Stimulated activated CD8-positive, alpha-beta memory T cell treated with anti-CD3 and anti-CD28 coated beads, Interleukin-7, amount 100 ng/mL, for 24 hours (primary cell): ENCODE measurements around the gene C16orf92.
"Not testable (repeated sequence)": the region's sequence is repeated elsewhere in the genome, so short reads cannot be mapped to it uniquely, and the experiment has no call there.

Source experiments
- DNase-seq: peaks from one replicate; pipeline ENCODE4 v3.0.0-alpha.2; 2020; ENCODE audit warnings: low read depth

Gene C16orf92

DNA sequence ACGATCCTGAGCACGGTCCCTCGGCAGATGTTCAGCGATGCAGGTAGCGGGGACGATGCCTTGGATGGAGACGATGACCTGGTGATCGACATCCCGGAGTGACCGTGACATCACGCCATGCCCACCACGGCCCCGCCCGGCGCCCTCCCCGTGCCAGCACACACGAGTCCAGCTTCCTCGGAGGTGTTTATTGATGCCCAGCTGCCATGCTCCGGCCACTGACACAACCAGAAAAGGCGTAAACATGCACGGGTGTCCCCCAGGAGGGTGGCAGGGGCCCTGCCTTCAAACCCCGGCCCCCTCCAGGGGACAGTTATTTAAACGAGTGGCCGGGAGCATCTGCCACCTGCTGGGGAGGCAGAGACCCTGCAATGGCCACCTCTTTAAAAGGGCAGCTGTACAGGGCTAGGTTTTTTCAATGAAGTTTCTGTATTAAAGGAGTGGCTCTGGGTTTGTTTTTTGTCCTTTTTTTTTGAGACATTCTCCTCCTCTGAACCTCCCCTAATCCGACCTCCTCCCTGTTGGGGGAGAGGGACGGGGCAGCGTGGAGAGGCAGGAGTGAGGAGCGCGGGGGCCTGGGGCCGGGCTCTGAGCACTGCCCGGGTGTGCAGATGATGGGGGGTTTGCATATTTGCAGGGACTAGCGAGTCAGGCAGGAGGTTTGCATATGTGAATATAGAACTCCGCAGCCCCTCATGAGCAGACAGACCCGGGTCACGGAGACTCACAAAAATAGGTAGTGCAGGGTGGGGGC, 17.5 kb upstream of the C16orf92 start:
- DNase-seq: no peak

DNA sequence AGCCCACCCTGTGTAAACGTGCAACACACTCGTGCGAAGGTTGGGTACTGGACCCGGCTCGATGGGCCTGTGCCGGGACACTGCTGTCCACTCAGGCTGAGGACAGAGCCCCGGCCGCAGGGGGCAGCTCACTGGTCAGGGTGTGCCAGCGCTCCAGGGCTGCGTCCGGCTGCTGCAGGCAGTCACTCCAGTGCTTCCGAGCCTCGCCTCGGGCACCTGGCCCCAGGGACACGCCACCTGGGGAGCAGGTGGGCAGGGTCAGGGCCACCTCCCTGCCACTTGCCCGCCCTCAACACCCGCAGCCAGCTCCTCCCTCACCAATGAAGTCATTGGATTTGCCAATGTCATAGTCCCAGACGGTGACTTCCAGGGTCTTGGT, 16.9 kb upstream of the C16orf92 start:
- DNase-seq: no peak

DNA sequence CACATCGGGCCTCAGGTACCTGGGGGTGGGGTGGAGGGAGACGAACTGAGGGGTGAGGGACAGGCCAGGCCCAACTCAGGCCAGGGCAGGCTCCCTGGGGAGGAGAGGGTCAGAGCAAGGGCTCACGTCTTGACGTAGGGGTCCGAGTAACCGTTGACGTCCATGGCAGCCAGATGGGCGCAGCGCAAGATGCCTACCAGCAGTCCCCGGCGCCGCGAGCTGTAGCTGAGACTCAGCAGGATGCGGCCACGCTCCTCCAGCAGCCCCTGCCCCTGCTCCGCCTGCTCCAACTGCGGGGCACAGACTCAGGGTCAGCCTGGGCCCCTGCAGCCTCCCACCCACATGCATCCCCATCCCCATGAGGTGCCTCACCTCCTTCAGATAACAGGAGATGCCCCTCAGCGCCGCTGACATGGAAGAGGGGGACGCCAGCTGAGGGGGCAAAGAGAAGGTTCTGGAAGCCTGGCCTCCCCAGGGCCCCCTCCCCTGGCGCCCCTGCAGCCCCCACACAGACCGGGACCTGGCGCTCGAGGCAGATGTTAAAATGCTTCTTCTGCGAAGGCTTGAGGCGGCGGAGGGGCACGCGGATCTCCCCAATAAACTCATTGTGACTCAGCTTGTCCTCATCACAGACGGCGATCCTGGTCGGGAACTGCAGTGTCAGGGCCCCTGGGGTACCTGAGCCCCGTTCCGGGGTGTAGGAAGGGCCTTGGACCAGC, 16.2 kb upstream of the C16orf92 start:
- no peak for DNase-seq

DNA sequence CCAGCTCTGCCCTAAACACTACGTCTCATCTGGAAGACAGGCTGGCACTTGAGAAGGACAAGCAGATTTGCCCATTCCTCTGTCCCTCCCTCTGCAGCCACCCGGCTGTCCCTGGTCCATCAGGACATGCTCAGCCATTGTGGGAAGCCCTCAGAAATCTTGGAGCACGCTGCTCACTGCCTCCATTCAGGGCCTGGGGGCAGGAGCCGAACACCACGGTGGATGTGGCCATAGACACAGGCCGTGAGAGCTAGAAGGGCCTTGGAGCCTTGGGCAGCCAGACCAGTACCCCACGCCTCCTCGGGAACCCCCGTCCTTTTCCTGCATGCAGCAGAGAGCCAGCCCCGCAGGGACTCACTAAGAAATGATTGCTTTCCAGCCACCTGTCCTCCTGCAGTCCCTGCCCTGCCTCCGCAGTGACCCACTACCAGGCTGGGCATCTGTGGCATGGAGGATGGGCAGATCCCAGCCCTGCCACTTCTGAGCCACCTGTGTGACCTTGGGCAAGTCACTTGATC, 15.6 kb upstream of the C16orf92 start:
- DNase-seq: no peak

DNA sequence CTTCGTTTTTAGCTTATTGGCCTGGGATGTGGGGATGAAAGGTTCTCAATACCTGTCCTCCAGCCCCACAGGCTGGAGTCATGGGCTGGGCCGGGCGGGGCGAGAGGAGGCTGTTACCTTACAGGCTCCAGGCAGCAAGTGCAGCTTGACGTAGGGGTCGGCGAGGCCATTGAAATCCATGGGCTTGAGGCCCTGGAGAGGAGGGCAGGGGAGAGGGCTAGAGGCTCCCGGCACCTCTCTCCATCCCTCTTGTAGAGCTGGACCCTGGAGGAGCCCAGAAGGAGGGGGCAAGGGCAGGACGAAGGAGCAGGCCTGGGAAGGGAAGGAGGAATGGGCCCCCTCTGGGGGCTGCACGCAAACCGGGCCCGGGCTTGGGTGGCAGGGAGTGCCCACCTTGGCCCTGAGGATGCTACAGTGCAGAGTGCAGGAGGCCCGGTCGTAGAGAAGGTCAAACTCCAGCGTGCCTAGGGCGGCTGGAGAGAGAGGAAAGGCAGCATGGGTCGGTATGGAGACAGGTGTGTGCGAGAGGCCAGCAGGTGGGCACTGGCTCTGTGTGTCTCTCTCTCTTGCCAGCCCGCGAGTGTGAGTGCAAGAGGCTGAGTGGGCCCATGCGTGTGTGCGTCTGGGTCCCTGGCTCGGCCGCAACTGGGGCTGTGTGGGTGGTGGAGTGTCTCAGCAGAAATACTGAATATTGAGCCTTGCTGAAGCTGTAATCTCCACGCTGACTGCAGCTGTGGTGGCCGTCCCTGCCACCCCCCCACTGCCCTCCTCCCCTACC, 13.7 kb upstream of the C16orf92 start:
- no peak for DNase-seq

DNA sequence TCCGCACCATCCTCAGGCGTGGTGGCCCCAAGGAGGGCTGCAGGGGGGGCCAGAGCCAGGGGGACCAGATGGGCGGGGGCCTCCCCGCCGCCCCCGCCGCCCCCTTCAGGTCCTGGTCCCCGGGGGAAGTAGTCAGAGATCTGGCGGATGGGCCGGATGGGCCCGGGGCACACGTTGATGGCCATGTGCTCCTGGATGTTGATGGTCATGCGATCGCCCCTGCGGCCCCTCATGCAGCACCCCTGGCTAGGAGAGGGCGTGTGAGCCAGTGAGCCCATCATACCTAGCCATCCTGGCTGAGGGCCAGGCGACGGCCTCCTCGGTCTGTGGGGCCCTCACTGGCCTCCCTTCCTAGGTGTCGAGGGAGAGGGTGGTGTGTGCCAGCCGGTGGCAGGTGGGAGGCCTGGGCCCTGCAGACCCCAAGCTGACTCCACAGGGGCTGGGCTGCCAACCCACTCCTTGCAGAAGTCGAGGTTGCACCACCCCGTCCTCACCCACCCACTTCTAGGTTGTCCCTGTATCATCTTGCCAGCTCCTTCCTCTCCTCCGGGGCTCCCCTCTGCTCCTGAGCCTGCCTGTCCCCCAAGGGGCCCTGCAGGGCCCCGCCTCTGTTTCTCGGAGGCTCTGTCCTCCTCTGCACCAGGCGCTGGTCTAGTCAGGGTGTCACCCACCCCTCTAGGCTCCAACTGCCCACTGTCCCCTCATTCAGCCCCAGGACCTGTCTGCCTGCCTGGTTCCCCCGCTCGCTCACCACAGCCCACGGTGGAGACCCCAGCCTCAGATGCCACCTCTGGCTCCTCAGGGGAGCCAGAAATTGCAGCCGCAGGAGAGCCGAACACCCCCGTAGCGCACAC, 12.8 kb upstream of the C16orf92 start:
- no peak for DNase-seq

DNA sequence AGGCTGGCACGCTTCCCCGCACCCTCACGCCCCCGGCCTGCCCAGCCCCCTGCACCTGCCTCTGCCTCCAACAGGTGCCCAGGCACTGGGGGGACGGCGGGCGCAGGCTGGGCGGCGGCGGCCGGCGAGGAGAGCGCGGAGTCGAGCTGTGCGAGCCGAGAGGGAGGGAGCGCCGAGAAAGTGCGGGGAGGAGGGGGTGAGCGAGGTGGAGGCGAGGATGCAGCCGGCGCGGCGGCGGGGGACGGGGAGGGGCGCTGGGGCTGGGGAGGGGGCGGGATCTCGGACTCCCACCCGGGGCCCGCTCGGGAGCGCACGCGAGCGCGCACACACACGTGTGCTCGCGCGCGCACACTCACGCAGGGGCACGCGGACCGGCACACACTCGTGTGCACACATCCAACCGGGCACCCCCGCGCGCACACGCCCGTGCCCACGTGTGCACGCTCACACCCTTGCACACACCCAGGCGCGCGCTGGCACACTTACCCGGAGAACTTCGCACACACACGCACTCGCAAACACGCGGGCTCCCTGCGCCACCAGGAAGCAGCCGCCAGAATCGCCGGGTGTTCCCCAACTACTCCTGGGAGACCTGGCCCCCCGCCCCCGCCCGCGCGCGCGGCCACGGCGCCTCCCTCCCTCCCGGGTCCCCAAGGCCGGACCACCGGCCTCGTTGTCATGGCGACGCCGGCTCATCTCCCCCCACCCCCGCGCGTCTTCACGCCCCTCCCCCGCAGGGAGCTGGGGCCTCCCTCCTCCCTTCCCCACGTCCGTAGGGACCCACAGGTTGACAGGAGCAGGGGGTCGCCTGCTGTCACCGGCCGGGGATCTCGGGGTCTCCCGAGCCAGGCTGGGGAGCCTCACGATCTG, 11.9 kb upstream of the C16orf92 start, which contains the start of gene DOC2A:
TSS of gene DOC2A (minus strand) at position 184 of the 870 bp plus-strand sequence. CDS start 805 bp downstream, outside the sequence.
- DNase-seq: no peak

DNA sequence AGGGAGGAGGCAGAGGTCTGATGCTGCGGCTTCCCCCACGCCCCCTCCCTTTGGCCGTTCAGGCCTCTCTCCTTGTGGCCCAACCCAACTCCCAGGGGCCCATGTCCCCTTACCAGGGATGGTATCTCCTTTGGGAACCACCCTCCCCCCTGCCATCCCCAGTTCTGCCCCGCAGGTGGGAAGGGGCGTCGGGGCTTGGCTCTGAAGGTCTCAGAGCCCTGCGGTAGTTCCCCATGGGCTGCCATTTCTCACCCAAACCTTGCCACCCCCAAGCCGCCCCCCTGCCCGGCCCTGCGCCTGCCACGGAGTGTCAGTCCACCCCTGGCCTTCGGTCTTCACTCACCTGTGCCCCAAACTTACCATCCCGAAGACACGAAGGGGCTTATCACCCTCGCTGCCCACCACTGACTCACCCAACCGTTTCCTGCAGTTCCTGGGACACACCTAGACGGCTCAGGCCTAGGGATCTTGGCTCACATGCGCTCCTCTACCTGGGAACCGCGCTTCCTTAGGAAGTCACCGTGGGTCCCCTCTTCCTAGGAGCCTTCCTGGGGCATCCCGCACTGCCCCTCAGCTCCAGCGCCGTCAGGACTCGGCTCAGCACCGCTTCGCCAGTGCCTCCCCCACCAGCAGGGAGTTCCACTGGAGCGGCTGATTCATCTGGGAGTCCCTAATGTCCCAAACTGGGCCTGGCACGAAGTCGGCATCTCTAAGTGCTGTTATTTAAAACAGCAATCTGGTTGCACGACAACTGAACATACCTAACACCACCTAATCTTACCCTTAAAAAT, 11.1 kb upstream of the C16orf92 start:
- DNase-seq: no peak

DNA sequence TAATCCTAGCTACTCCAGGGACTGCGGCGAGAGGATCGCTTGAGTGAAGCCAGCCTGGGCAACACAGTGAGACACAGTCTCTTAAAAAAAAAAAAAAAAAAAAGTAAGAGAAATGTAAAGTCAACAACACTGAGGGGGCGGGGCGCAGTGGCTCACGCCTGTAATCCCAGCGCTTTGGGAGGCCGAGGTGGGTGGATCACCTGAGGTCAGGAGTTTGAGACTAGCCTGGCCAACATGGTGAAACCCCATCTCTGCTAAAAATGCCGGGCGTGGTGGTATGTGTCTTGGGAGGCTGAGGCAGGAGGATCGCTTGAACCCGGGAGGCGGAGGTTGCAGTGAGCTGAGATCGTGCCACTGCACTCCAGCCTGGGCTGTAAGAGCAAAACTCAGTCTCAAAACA, 10.4 kb upstream of the C16orf92 start:
- not testable (repeated sequence) for DNase-seq

DNA sequence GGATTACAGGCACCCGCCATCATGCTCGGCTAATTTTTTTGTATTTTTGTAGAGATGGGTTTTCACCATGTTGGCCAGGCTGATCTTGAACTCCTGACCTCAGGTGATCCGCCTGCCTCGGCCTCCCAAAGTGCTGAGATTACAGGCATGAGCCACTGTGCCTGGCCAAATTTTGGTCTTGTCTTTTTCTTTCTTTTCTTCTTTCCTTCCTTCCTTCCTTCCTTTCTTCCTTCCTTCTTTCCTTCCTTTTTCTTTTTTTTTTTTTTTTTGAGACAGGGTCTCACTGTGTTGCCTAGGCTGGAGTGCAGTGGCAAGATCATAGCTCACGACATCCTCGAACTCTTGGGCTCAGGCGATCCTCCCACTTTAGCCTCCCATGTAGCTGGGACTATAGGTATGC, 7.5 kb upstream of the C16orf92 start:
- DNase-seq: not testable (repeated sequence)

DNA sequence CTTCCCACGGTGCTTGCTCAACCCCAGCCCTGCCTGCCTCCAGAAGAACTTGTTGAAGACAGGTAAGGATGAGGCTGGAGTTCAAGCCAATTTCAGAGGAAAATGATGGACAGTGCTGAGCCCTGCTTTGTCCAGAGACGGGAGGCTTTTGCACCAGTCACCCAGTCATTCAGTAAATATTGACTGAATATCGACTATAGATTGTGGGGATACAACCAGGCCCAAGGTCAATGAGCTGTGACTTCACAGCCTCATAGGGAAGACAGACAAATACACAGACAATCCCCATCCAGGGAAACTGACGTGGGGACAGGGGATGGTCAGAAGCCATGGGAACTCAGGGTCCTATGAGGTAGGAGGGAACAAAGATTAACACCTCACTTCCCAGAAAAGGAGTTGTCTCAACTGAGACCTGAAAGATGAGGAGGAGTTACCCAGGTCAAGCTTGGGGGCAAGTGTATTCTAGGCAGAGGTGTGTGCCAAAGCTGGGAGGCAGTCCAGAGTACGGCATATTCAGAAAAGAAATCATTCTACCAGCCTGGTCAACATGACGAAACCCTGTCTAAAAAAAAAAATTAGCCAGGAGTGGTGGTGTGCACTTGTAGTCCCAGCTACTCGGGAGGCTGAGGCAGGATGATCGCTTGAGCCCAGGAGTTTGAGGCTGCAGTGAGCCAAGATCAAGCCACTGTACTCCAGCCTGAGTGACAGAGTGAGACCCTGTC, 6.3 kb upstream of the C16orf92 start:
- no peak for DNase-seq

DNA sequence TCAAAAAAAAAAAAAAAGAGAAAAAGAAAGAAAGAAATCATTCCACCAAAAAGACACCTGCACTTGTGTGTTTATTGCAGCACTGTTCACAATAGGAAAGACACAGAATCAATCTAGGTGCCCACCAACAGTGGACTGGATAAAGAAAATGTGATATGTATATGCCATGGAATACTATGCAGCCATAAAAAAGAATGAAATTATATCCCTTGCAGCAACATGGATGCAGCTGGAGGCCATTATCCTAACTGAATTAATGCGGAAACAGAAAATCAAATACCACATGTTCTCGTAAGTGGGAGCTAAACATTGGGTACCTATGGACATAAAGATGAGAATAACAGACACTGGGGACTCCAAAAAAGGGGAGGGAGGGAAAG, 5.7 kb upstream of the C16orf92 start:
- DNase-seq: no peak

DNA sequence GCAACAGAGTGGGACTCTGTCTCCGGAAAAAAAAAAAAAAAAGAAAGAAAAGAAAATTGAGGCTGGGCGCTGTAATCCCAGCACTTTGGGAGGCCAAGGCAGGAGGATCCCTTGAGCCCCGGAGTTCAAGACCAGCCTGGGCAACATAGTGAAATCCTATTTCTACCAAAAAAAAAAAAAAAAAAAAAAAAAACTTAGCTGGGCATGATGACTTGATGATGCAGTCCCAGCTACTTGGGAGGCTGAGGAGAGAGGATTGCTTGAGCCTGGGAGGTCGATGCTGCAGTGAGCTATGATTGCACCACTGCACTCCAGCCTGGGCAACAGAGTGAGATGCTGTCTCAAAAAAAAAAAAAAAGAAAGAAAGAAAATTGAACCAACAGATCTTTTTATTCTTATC, 5.1 kb upstream of the C16orf92 start:
- DNase-seq: not testable (repeated sequence)

DNA sequence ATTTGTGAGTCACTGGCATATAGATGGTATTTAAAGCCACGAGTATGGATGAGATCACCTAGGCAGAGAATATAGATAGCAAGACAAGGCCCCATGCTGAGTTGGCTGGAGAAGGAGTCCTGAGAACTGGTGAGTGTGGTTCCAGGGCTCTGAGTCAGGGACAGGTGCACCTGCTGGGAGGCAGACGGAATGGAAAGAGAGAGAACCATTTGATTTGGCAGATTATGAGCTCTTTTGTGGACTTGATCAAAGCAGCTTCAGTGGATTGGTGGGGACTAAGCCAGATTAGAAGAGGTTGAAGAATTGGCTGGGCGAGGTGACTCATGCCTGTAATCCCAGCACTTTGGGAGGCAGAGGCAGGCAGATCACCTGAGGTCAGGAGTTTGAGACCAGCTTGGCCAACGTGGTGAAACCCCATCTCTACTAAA, 4.3 kb upstream of the C16orf92 start:
- DNase-seq: no peak

DNA sequence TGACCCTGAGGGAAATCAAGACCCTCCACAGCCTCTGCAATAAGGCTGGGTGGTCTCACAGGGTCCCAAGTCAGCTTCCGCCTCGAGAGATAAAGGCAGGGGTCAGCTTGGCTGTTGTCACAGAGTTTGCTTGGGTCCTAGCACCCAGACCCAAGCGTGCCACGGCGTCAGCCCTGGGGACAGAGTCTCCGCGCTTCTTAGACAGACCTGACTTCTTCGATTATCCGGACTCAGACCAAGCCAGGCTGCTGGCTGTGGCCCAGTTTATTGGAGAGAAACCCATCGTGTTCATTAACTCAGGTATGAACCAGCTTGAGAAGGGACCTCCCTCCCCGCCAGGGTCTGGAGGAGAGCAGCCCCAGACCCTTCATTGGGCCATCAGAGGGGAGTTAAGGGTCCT, 588 bp downstream of the C16orf92 start:
- no peak for DNase-seq

DNA sequence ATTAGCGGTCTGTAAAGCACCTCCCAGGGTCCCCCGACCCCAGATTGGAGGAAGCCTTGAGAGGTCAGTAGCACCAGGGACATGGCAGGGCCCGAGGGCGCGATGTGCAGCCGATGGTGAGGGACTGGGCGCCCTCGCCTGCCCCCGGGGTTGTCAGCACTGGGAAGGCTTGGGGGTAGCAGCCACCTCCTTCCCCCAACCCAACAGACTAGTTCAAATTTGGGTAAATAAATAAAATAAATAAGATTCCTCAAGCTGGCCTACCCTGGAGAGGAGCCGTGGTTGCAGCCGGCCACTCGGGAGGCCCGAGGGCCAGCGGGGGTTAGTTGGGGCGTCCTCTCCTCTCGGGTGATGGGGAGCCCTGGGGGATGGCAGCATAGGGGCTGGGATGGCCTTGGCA, 1.5 kb downstream of the C16orf92 start:
- no peak for DNase-seq

DNA sequence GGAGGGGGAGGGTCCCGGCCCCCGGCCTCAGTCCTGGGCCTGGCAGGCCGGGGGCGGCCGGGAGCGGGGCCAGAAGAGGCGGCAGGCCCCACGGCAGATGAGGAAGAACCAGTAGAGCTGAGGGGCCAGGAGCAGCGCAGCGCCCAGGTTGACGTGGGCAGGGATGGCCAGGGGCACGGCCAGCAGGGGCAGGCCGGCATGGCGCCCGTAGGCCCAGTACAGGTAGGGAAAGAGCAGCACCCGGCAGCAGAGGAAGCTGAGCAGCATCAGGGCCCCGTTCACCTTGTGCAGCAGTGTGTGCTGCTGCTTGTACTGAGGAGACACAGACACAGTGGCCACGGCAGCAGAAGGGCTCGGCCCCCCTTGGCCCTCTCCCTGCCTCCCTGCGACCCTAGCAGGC, 2.2 kb downstream of the C16orf92 start:
- DNase-seq: no peak

DNA sequence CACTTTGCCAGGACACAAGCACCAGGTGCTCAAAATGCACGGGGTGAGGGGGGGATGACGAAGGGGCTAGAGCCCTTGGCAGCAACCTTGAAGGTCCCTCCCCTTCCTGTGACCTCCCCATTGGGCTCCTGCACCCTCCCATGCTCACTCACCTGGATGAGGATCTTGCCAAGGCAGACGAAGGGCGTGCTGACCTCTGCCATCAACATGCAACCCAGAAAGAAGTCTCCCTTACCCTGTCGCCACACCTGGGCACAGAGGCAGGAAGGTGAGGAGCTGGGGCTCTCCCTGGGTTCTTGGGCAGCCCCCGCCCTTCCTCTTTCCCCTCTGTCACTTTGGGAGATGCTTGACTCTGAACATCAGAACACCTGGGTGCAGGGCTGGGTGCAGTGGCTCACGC, 2.6 kb downstream of the C16orf92 start:
- no peak for DNase-seq

DNA sequence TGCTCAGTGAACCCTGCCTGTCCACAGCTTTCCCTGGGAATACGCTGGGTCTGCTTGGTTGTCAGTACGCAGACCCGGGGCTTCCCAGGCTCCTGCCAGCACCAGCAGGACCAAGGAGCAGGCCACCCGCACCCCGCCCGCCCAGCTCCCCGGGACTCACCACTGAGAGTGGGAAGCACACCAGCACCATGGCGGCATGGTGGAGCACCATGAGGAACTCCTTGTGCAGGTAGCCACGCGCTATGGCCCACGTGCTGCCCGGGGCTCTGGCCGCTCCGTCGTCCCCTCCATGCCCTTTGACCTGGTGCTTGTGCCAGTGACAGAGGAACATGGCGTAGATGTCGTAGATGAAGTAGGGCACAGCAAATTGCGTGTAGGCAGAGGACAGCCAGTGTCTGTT, 3.5 kb downstream of the C16orf92 start:
- no peak for DNase-seq
